ENCODE measurements around the gene MGAT5.

MGAT5 gene

DNA sequence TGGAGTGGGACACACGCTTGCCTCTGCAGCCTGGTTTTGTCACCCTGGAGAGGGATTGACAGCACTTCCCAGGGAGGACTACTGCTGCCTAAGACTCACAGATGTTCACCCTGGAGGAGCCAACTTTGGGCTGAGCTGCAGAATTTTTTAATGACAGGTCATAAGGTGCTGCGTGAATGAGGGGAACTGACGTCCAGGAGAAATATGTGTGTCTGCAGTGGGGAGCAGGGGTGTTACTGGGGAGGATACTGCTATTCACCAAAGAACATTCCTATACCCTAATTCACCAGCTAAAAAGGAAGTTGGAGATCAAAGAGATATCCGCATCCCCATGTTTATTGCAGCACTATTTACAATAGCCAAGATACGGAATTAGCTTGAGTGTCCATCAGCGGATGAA lies 144.4 kb downstream of the MGAT5 start:
- H3K4me3 ChIP-seq (ENCODE audit: low read depth, low read length): no peak overlapping the region
- DNase-seq (ENCODE audit: low read depth): no peak
- TF ChIP-seq MYC (IDR thresholded peaks at IDR 0.05; ENCODE audit: low read depth, low read length) (no peak), POLR2A (IDR thresholded peaks at IDR 0.05; ENCODE audit: extremely low read depth, insufficient read length) (no peak)
- TF ChIP-seq, protein P1, sequence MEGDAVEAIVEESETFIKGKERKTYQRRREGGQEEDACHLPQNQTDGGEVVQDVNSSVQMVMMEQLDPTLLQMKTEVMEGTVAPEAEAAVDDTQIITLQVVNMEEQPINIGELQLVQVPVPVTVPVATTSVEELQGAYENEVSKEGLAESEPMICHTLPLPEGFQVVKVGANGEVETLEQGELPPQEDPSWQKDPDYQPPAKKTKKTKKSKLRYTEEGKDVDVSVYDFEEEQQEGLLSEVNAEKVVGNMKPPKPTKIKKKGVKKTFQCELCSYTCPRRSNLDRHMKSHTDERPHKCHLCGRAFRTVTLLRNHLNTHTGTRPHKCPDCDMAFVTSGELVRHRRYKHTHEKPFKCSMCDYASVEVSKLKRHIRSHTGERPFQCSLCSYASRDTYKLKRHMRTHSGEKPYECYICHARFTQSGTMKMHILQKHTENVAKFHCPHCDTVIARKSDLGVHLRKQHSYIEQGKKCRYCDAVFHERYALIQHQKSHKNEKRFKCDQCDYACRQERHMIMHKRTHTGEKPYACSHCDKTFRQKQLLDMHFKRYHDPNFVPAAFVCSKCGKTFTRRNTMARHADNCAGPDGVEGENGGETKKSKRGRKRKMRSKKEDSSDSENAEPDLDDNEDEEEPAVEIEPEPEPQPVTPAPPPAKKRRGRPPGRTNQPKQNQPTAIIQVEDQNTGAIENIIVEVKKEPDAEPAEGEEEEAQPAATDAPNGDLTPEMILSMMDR (IDR thresholded peaks at IDR 0.05; ENCODE audit: low read depth, low read length): no peak
- TF ChIP-seq, protein P2, sequence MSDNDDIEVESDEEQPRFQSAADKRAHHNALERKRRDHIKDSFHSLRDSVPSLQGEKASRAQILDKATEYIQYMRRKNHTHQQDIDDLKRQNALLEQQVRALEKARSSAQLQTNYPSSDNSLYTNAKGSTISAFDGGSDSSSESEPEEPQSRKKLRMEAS (IDR thresholded peaks at IDR 0.05; ENCODE audit: low read depth, low read length): no peak

DNA sequence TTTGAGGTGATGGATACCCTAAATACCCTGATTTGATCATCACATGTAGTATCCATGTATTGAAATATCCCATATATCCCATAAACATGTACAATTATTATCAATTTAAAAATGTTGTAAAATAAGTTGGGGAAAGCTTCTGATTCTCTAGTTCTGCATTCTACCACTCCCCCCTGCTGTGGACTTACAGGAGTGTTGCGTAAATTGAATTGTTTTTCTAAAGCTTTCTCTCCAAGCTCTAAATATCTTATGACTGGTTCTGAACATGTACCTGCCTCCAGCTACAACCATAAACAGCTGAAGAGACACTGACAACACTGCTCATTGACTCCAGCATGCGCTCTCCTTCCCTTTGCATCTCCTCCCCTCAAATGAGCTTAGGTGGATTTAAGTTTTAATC lies 145.2 kb downstream of the MGAT5 start:
- DNase-seq (ENCODE audit: low read depth): peak; percentile 83
- H3K4me3 ChIP-seq (ENCODE audit: low read depth, low read length): no peak overlapping the region
- no peak for TF ChIP-seq POLR2A (IDR thresholded peaks at IDR 0.05; ENCODE audit: extremely low read depth, insufficient read length)
- TF ChIP-seq, protein P2 (IDR thresholded peaks at IDR 0.05; ENCODE audit: low read depth, low read length): no peak

DNA sequence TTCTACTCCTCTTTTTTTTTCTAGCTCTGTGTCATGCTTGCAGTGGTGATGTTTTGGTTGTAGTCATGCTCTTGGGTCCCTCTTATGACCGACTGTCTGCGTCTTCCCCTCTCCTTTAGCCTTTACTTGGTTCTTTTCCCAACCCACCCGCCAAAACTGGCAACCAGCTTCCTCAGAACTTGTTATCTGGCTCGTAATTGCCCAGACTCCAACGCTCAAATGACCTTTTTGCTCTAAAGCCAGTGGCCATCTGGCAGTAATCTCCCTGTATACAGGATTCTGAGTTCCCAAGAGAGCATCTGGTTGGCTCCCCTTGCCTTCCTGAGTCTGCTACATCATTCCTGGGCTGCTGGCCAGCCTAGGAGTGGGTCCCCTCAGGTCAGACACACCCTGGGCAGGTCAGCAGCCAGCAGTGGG lies 147.2 kb downstream of the MGAT5 start:
- H3K4me3 ChIP-seq (ENCODE audit: low read depth, low read length): no peak overlapping the region
- peak; percentile 11 for DNase-seq (ENCODE audit: low read depth)
- TF ChIP-seq, protein P2 (IDR thresholded peaks at IDR 0.05; ENCODE audit: low read depth, low read length): no peak
- TF ChIP-seq POLR2A (IDR thresholded peaks at IDR 0.05; ENCODE audit: extremely low read depth, insufficient read length) (no peak), MYC (IDR thresholded peaks at IDR 0.05; ENCODE audit: low read depth, low read length) (no peak)
- TF ChIP-seq, protein P1 (IDR thresholded peaks at IDR 0.05; ENCODE audit: low read depth, low read length): no peak

DNA sequence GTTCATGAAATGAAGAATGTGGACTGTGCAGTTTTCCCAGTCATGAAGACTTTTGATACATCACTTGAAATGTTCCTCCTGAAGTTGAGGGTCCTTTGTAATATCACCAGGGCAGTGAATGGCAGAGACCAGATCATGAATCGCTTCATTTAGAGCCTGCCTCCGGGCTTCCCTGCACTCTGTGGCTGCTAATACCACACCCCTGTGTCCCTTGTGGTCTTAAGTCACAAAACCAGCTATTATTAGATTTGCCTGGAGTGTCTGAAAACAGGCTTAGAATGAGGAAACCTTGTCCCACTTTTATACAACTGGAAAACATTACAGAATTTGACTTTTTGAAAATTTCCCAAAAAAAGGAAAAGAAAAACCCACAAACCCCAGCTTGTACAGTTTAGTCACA lies 147.9 kb downstream of the MGAT5 start:
- DNase-seq (ENCODE audit: low read depth): peak; percentile 78
- TF ChIP-seq, protein P2 (IDR thresholded peaks at IDR 0.05; ENCODE audit: low read depth, low read length): no peak
- TF ChIP-seq MYC (IDR thresholded peaks at IDR 0.05; ENCODE audit: low read depth, low read length) (no peak), POLR2A (IDR thresholded peaks at IDR 0.05; ENCODE audit: extremely low read depth, insufficient read length) (no peak)
- TF ChIP-seq, protein P1 (IDR thresholded peaks at IDR 0.05; ENCODE audit: low read depth, low read length): no peak
- no peak overlapping the region for H3K4me3 ChIP-seq (ENCODE audit: low read depth, low read length)

DNA sequence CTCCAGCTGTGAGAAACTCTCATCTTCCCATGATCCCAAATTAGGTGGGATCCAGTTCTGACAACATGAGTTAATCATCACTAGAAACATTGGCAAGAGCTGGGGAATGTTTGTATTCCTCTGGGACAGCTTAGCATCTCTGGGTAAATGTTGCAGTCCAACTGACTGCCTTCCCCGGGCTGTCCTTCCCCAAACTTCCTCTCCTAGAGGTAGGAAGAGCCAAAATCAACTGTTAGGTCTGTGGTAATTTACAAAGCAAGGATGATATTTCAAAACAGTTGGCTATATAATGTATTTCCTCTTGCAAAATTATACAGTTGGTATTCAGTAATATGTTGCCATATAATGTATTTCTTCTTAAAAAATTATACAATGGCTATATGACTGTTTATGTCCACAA lies 148.5 kb downstream of the MGAT5 start:
- TF ChIP-seq, protein P1 (IDR thresholded peaks at IDR 0.05; ENCODE audit: low read depth, low read length): no peak
- no peak for TF ChIP-seq POLR2A (IDR thresholded peaks at IDR 0.05; ENCODE audit: extremely low read depth, insufficient read length)
- TF ChIP-seq MYC (IDR thresholded peaks at IDR 0.05; ENCODE audit: low read depth, low read length): no peak
- TF ChIP-seq, protein P2 (IDR thresholded peaks at IDR 0.05; ENCODE audit: low read depth, low read length): no peak
- DNase-seq (ENCODE audit: low read depth): peak; percentile 77
- no peak overlapping the region for H3K4me3 ChIP-seq (ENCODE audit: low read depth, low read length)

DNA sequence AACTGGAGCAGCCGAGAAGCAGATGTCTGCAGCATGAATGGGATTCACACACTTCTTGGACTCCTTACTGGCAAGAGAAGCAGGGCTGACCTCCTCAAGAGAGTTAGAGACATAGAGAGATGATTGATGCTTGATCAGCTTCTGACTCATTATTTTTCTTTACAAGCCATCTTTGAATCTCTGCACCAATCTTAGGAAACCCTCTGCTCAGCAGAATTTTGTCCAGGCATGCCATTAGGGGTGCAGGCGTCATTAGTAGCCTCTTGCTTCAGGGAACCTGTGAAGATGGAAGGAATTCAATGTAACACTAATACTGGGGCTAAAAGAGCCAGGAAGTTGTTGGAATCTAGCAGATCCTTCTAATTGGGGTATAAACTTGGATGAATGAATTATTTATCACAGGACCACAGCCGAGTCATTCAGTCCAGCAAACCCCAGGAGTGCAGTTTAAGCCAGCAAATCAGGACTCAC lies 151.8 kb downstream of the MGAT5 start:
- no peak for TF ChIP-seq MYC (IDR thresholded peaks at IDR 0.05; ENCODE audit: low read depth, low read length)
- TF ChIP-seq, protein P2 (IDR thresholded peaks at IDR 0.05; ENCODE audit: low read depth, low read length): no peak
- no peak overlapping the region for H3K4me3 ChIP-seq (ENCODE audit: low read depth, low read length)
- no peak for DNase-seq (ENCODE audit: low read depth)

Data from NB4 (cell line).